Muscle of back (tissue), 13 donors: ENCODE data around the gene ABCA1. TPM values are rescaled to one million over a fixed set of nuclear protein-coding genes. Genes with fewer than 3 reads are reported as not detected.
A peak's percentile ranks its signal among the peaks of the same experiment; 100 is the strongest.
"Not testable (repeated sequence)": the region's sequence is repeated elsewhere in the genome, so short reads cannot be mapped to it uniquely, and the experiment has no call there.

Source experiments
- DNase-seq, 3 donors: peaks; one replicate each; pipeline versions ENCODE4 v3.0.0 to v3.0.0-alpha.2; 2013
- long read RNA-seq, 9 donors: transcript quantifications; one replicate each; lab custom pipeline, GENCODE V29; 2026
- polyA plus RNA-seq, 10 donors: library from polyadenylated mRNA; unstranded; fragments of 120-200 nt; gene quantifications; one replicate each; pipeline ENCODE4 v1.2.1, GENCODE V29; 2013; ENCODE audit not compliant: insufficient read length in 10 of 10

ABCA1 gene
- 1 to 10 TPM; 4.4 to 7.2 (median 6.0) TPM for polyA plus RNA-seq
- long read RNA-seq, donor 1: 0 reads
- long read RNA-seq, donor 2: 0 reads
- long read RNA-seq, donor 3: 0 reads
- long read RNA-seq, donor 4: 0 reads
- long read RNA-seq, donor 5: 0 reads
- long read RNA-seq, donor 6: 0 reads
- long read RNA-seq, donor 7: 0 reads
- long read RNA-seq, donor 8: 0 reads
- long read RNA-seq, donor 9: 0 reads

GRCh38 chr9:104927912-104928740 is at the start of gene ABCA1:
ABCA1 (minus strand) TSS chr9:104928155; CDS start chr9:104903679, 24,476 bp downstream.
- DNase-seq: peak; percentile 85 to 95 (median 89)

- DNase-seq: no peak
Observed at GRCh38 chr9:104977580-104977979, 49.6 kb upstream of the ABCA1 start.

DNA sequence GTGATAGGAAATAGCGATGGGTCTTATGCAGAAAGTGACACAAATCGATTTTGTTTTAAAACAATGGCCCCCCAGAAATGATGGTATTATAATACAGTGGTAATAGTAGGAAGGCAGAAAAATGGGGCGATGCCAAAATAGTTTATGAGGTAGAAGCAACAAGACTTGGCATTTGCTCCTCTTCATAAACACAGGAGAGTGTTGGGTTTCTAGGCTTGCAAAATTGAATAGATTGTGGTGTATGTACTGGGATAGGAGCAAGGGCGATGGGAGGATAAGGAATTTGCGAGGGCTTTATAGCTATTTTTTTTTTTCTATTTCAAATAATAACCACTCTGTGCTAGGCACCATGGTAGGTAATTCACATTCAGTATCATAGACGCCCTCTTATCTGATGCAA is 49.2 kb upstream of the ABCA1 start:
- no peak for DNase-seq

GRCh38 chr9:104975966-104976595 is 48.1 kb upstream of the ABCA1 start:
- DNase-seq: not testable (repeated sequence)

GRCh38 chr9:104974053-104974962 is 46.4 kb upstream of the ABCA1 start:
- DNase-seq: no peak

DNA sequence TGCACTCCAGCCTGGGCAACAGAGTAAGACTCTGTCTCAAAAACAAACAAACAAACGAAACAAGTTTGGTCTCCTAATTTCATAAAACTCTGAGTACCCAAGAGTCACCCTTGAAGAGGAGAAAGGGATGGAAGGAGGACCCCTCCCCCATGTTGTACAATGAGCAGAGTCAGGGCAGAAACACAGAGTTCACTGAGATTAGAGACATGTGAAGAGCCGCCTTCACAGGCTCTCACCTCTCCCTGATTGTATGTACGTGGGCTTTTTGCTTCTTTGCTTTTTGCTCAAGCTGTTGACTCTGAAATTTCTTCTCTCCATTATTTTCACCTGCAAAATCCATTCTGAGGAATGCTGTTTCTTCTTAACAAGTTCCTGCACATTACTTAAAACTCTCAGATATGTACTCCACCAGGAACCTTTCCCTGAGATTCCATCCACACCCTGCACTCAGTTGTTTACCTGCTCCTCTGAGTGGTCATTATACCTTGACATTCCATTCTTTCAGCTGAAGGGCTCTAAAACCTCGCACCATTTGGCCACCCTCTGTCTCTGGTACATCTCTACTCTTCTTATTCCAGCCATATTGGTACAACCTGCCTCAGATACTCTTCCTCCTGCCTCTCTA is 44.4 kb upstream of the ABCA1 start:
- no peak for DNase-seq

DNA sequence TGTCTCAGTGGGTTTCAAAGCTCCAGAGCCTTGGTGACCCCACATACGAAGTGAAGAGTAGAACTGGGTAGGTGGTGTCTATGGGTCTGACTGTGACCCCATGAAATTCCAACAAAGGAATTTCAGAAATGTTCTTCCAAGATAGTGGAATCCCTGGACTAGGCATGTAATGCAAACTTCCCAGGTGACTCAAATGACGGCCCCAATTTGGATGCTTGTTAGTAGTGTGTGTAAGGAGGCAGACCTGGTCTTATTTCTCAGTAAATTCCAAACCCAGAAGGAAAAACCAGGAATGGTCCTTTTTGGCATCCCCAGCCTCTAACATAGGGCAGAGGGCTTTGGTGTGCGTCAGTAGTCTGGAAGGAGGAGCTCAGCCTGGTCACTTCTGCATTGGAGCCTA is 43.6 kb upstream of the ABCA1 start:
- no peak for DNase-seq

DNA sequence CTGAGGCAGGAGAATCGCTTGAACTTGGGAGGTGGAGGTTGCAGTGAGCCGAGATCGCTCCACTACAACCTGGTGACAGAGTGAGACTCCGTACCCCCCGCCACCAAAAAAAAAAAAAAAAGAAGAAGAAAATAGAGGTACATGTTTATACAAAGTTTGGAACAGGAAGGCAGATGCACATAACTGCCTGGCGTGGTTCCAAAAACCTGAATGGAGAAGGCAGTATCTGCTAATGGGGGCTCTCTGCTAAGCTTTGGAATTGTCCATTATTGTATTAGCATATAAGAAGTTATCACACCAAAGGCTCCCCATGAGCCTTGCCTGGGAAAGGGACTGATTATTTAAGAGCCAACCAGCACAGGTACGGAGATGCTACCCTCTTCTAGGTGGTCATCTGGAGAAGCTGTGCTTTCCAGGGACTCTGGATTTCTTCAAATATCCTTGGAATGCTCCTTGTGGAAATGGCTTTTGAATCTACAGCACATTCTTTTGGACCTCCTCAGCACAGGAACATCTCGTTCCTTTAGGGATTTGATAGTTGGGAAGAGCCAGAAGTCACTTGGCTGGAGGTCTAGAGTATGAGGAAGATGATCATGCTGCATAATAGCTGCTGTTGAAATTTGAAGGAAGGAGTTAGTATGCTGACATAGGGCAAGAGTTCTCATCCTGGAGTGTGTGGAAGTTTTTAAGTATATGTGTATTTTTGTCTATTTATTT is 42.5 kb upstream of the ABCA1 start:
- DNase-seq: peak in 2 of 3 donors; percentile 34 to 50

DNA sequence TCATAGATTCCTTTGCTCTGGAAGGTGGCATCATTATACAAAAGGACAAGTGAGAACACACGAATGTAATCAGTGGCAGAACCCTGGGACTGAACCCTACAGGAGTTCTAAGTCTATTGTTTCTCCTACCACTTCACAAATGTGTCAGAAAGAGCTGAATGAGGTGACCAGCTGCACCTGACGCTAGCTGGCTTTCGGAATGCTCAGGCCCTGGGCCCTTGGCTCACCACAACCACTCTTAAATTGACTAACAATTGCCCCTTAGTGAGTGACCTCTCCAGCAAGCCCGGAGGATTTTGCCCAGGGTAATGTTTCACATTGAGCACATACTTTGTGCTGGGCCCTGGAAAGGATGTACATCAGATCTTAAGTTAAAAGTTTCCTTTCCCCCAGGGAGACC is 41.2 kb upstream of the ABCA1 start:
- DNase-seq: no peak

DNA sequence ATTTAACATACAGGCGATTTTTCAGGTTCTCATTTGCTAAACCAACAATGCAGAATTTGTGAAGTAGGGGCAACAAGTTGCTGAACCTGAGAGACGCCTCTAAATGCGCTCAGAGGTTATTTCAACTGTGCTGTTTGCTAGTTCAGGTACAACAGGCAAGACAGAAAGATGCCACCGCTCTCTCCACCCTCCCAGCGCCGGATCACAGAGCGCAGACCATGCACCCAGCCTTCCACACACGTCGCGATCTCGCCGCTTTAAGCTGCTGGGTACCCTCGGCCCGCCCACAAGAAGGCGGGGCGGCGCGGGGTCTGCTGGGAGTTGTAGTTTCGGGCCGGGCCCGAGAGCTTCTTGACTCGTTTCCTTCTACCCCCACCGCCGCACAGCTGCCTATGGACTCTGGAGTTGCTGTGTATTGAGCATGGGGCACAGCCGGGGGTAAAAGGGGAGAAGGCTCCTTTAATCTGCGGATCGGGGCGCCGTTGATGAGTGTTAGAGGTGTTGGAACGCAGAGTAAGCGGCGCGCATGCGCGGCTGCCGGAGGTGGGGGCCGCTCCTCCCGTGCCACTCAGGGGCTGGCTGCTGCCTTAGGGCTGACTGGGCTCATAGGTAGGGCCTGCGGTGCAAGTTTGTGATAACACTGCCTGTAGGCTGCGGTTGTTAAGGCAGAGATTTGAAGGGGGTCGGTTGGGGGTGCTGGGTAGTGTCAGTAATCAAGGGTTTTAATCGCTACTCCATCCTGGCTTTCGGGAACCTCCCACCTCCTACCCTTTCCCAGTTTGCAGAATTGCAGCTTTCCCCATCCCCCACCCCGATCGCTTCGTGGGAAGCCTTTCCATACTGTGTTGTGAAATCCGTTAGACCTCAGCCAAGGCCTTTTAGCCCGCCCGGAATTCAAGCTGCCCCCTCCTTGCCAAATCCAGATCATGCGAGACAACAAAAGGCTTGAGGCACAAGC is 40.3 kb upstream of the ABCA1 start:
- peak; percentile 86 to 97 (median 89) for DNase-seq

DNA sequence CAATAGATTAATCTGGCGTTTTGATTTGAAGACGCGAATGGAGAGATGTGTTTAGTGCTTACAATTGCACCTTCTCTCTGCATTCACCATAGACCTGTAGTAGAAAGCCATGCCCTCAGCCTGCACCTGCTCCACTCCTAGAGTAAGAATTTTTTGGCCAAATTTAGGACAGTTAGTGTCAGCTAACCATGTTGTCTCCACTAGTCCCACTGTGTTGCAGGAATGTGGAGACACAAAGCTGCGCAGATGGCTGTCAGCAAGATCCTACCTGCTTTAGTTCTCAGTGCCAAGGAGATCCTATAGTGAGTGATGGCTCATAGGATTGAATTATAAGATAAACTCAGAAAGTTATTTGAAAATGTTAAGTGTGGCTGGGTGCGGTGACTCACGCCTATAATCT is 35.1 kb upstream of the ABCA1 start:
- no peak for DNase-seq

DNA sequence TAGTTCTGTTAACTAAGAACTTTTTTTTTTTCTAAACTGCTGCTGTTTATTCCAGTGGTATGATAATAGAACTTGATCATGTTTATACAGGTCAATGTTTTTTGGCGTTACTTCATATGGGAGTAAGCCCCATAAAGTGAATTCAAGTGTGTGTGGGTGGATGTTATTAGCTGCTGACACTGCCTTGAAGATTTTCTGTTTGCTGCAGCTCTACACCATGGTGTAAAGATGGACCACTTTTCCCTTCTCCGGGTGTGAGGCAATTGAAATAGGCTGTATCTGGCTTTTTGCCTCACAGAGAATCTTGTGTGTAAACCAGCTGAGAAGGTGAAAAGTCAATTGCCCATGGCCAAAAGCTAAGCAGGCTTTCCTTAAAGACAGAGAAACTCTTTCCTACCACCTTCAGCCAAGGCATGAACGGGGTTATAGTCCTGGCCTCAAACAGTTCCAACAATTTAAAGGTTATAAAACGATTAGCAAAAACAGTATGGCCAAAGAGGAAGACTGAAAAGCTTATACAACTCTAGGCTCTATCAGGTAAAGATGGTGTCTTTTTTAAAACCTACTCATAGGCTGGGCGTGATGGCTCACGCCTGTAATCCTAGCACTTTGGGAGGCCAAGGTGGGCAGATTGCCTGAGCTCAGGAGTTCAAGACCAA is 33.9 kb upstream of the ABCA1 start:
- DNase-seq: no peak

DNA sequence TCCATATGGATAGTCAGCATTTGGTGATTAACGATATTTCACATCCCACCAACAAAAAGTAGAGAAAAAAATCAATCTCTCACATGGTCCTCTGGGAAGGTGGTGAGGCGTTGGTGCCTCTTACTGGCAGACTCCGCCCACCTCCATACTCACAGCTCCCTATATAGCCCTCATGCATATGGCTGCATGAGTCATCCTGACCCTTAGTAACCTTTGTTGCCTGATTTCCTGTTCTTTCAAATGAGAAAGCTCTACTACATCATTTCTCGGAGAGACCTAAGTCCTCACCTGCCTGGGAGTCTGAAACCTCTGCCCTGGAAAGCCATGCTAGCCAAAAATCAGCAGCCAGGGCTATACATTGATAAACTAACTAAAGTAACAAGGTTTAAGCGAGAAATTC is 33.3 kb upstream of the ABCA1 start:
- DNase-seq: peak in 2 of 3 donors; percentile 27 to 60

- no peak for DNase-seq
Observed at GRCh38 chr9:104960662-104961061, 32.7 kb upstream of the ABCA1 start.

GRCh38 chr9:104958751-104959150 is 30.8 kb upstream of the ABCA1 start:
- no peak for DNase-seq

- not testable (repeated sequence) for DNase-seq
Observed at GRCh38 chr9:104958006-104958405, 30.1 kb upstream of the ABCA1 start.

GRCh38 chr9:104951487-104951886 is 23.5 kb upstream of the ABCA1 start:
- no peak for DNase-seq

DNA sequence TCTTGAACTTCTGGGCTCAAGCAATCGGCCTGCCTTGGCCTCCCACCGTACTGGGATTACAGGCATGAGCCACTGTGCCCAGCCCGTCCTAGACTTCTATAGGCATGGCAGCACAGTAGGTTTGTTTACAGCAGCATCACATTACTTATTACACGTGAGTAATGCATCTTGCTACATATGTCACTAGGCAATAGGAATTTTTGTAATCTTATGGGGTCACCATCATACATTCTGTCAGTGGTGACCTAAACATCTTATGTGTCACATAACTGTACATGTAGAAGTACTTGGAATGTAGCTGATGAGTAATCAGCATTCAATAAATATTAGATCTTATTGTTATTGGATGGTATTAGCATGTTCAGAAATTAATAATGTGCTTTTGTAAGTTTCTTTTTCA is 22.9 kb upstream of the ABCA1 start:
- no peak for DNase-seq

- no peak for DNase-seq
Observed at GRCh38 chr9:104948277-104948676, 20.3 kb upstream of the ABCA1 start.
